NCI-H460 (cell line): ENCODE data around the gene EIPR1. TPM values are rescaled to one million over a fixed set of nuclear protein-coding genes. Genes with fewer than 3 reads are reported as not detected.

ENCODE experiments used
- DNase-seq: peaks from one replicate; pipeline ENCODE4 v3.0.0-alpha.2; 2016; ENCODE audit warnings: low read depth; ENCODE audit errors: extremely low read depth
- polyA plus RNA-seq: library from polyadenylated mRNA; depleted of rRNA; stranded (reverse); fragments of >200 nt; gene quantifications from 2 replicates; pipeline ENCODE4 v1.2.3, GENCODE V29; 2014; cell fraction: nucleus; rRNA removed
- total RNA-seq: library from RNA; depleted of rRNA; stranded (reverse); fragments of >200 nt; shearing (Covaris generic); gene quantifications from 2 replicates; pipeline ENCODE4 v1.2.3, GENCODE V29; 2014; rRNA removed

The EIPR1 gene
- 56.5 and 61.7 TPM in 2 replicates for total RNA-seq
- polyA plus RNA-seq, result 79.7 and 90.0 TPM in 2 replicates

DNA sequence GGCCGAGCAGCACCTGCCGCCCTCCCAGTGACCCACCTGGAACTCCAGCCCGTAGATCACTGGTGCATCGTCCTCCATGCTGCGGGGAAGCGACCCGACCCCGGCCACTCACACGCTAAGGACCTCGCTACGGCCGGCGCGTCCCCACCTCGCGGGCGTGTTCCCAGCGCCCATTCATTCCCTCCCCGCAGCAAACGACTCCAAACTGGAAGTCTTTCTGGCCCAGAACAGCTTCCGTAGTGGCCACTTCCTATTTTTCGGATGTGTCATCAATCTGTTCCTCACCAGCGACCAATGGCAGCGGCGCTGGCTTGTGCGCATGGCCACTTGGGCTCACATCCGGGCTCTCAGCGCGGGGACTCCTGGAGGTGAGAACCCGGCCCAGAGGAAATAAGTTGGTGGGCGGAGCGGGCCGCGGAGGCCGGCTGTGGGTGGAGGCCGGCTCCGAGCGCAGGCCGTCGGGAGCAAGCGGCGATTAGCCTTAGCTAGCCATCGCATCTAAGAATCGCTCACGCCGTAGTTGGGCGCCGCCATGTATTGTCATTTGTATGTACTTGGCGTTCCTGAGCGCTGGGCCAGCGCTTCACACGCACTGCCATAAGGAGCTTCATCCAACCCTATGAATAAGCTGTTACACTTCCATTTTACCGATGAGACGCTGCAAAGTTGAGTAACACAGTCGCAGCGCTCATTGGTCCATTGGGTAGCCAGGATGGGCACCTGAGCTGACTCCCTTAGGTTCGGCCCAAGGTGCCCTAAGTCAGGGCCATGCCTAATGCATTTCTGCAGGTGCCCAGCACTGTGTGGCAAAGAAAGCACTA lies at the start of gene EIPR1:
TSS of gene EIPR1 (minus strand) at position 207 of the 821 bp plus-strand sequence. CDS start at position 78, 129 bp downstream.
- DNase-seq, result peak; percentile 99

- no peak for DNase-seq
Measured at GRCh38 chr2:3427272-3427671, 49.7 kb upstream of the EIPR1 start.

DNA sequence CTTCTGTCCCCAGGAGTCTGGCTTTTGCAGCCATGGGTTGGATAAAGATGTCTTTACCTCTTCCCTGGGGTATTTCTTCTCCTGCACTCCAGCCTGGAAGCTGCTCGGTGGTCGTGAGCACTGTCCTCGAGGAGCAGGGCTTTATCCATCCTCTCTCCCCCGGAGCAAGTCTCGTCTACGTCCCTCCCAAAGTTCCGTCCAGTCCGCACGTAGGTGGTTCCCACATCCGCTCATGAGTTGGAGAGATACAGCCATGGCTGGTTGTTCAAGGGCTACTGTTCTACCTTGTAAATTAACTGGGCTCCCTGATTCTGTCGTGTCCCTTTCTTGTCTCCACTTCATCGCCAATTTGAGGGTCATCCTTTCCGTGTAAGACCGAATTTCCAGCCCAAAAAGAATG lies 49.0 kb upstream of the EIPR1 start:
- no peak for DNase-seq

- DNase-seq, result no peak
Measured at GRCh38 chr2:3424171-3424795, 46.7 kb upstream of the EIPR1 start.

DNA sequence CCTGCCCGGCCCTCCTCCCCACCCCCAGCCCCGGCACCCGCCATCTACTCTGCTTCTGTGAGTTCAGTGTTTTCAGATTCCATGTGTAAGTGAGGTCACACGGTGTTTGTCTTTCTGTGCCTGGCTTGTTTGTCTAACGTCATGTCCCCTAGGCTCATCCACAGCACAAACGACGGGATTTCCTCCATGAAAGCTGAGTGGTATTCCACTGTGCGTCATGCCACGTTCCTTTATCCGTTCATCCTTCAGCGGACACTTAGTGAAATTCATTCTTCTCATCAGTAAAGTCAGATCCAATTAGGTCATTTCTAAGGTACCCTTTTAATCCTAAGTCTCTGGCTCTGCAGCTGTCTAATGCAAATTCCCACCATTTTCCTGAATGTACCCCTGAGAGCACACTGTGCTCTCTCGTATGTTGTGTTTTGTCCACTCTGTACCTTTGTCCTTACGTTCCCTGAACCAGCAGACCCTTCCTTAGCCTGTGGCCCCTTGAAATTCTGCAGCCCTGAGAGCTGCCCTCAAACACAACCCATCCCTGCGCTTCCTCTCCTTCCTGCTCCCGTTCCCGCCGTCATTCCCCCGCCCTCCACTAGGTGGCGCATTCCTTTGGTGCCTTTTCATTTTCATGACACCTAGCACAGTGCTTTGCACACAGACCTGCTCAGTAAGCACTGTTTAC lies 46.0 kb upstream of the EIPR1 start:
- peak; percentile 68 for DNase-seq

DNA sequence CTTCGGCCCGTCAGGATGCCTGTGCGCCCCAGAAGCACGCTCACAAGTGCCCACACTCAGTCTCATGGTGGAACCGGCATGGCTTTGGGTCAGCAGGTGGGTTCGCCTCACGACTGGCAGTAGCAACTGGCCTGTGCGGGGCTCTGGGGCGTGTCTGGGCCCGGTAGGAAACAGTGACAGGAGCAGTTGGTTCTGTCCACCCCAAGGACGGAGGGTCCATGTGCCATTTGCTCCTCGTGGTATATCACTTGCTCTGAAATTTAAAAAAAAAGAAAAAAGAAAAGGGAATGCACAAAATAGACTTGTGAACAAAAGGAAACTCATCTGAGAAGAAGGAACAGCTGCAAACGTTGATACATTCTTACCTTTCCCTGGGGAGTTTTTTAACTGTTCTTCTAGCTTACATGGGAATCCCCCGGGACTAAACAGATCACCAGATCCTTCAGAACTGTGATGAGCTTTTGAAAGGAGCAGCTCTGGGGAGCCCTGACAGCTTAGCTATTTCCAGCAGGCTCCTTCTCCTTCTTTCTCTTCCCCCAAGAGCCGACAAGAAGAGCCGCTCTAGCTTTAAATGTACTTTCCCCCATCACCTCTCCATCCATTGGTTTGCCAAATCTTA lies 44.7 kb upstream of the EIPR1 start:
- no peak for DNase-seq

- DNase-seq, result no peak
Measured at GRCh38 chr2:3421580-3421979, 44.0 kb upstream of the EIPR1 start.

DNA sequence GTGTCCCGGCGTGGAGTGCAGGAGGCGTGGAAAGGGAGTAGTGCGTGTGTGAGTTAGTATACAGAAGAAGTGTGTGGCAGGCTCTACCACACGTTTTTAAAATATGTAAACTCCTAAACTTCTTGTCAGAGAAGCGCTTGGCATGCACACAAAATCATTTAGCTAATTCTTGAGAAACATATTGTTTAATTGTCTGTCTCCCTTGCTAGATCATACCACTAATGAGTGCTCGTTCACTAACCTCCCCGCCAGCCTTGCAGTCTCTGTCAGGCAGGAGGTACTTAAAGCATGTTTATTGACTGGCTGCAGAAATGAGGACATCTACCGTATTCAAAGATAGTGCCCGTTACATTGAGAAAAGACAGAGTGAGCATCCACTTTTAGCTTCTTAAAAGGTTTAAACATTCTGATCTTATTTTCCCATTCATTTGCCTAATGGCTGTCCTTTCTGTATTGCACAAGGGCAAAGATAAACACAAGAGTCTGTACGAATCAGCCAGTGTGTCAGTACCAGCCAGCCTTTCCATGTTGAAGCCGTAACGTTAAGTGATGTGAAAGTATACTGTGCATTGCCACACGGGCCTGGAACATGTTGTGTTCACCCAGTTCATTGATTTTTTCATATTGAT lies 43.3 kb upstream of the EIPR1 start:
- no peak for DNase-seq

- DNase-seq, result no peak
Measured at GRCh38 chr2:3420076-3420768, 42.6 kb upstream of the EIPR1 start.

DNA sequence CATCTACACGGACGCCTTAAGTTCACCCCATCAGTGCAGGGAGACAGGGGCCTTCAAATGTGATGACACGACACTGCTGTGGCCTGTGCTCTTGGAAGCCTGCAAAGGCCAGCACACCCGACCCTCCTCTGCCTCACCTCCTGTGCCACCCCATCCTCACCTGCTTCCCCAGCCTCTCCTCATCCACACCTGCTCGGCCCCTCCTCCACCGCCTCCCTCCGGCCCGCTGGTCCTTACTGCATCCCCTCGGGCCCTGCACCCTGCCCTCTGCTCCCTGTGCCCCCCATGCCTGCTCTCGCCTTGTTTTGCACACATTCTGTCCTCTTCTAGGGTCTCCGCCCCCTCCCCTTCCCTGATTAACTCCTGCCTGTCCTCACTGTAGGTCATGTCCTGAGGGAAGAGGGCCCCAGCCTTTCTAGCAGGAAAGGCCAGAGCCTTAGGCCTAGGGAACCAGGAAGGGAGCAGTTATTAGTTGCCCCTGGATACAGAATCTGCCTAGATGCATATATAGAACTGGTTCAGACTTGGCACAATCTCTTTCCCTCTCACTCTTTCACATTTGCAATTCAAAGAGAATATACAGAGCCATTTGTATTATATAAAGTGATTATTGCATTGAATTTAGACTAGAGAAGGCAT lies 41.3 kb upstream of the EIPR1 start:
- no peak for DNase-seq

DNA sequence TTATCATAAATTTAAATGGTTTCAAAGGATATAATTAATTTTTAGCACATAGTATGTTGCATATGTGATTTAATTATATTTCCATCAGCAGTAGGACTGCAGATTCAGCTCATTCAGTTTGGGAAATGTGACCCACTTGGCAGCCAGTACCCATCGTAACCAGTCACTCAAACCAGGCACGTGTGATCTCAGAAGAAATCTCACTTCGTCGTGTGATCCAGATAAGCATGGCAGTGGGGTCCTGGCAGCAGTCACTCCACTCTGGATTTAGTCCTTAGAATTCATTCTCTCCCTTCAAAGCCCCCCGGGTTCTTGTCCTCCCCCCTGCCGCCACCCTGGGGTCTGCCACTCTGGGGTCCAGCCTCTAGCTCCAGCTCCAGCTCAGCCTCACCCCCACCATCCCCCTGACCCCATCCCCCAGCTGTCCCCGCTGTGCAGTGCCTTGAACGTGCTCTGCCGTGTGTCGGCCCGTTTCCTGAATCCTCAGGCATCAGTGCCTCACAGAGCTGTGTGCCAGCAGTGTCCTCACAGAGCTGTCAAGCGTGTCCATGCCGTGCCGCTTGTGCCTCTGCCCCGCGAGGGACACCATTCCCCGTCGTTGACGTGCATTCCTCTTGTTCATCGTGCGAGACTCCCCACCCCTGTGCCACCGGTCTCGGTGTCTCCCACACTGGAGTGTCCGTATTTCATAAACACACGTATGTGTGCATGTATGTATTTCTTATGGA lies 36.7 kb upstream of the EIPR1 start:
- no peak for DNase-seq

DNA sequence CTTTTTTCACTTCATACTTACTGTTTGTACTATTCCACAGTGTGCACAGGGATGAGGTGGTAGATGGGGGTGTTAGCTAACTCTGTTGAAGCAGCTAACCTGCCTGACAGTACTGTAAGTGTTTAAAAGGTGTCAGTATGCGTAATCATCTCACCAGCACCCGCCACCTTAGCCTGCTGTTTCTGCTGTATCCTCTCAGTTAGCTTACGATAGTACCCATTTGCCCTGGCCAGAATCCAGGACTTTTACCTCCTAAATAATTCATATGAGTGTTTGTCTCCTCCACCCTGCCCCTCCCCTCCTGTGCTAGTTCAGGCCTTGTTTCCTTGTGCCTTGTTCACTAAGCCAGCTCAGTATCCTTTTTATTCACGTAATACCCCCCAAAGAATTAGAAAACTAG lies 36.1 kb upstream of the EIPR1 start:
- no peak for DNase-seq

DNA sequence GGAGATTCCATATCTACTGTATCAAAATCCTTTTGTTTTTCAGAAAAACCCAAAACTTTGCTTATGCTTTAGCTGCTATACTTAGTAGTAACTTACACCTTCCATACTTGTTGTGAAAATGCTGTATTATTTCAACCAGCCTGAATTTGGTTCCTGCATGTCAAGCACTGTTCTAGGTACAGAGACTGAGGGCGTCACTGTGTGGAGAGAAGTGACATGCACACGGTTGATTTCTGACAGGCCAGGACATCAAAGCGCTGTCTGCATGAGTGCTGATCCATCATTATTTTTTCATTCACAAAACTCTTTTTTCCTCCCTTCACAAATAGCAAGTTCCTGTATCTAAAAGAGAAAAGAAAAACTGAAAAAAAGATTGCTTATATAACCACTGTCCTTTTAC lies 33.5 kb upstream of the EIPR1 start:
- no peak for DNase-seq

DNA sequence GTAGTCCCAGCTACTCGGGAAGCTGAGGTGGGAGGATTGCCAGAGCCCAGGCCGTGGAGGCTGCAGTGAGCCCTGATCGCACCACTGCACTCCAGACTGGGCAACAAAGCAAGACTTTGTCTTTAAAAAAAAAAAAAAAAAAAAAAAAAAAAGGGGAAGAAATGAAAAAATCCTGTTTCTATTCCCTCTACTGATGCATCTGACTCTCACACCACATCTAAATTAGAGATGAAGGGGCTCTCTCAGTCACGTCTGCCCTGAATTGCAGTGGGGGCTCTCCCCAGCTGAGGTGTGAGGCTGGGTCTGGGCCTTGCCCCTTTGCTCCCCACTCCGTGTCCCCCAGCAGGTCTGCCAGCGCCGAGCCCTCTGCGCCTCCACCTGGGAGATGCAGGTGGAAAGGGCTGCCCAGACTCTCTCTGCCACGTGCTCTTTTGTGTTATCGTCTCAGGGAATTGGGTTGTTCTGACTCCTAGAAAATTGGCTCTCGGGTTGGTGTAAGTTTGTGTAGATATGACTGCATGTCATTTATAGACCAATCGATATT lies 32.1 kb upstream of the EIPR1 start:
- no peak for DNase-seq

DNA sequence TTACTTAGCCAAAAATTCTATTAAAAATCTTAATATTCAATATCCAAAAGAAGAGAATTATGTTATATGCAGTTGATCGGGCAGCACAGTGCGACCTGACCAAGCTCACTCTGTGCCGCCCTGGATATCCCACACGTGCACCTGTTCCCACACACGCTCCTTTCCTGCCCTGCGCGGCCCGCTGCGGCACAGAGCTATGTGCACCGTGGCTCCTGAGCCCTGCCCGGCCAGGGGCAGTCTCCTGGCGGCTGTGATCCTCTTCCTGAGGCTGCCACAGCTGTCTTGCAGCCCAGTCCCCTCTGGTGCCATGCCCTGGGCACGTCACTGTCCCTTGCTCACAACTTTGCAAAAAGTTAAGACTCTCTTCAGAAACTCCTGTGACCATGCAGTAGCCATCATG lies 31.2 kb upstream of the EIPR1 start:
- no peak for DNase-seq

GRCh38 chr2:3406501-3406900 lies 28.9 kb upstream of the EIPR1 start:
- DNase-seq, result no peak

DNA sequence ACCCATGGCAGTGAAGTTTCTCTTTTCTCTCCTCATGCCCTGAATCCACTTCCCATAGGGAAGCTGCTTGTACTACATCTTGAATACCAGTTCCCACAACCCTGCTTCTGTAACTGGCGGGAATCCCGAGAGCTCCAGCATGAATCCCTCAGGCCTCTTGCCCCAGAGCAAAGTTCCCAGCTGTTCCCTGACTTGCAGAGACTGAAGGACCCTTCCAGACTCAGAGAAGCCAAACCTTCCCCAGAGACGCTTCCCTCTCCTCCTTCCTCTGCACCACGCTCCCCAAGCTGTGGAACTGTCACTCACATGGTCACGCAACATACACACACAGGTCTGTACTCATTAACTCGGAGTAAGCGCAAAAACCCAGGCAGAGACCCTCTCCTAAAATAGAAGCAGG lies 28.3 kb upstream of the EIPR1 start:
- DNase-seq, result no peak

GRCh38 chr2:3405307-3405706 lies 27.7 kb upstream of the EIPR1 start:
- no peak for DNase-seq
